ENCODE data around the gene MTPN. TPM values are rescaled to one million over a fixed set of nuclear protein-coding genes. Genes with fewer than 3 reads are reported as not detected.

MTPN gene
- total and polyA plus RNA-seq, 12 donors = 16.7 to 116 (median 86.9) TPM

GRCh38 chr7:135964791-135965190, 12.4 kb downstream of the MTPN start:
- WGBS, 4 donors = 89 to 100% (median 91%) methylated on average over 1 of the region's 1 CpG
- Histone ChIP-seq H3K4me3 (no peak overlapping the region), H3K27me3 (no peaks in the 10 kb centered on the region), H3K9me3 (replicated peaks in 1 of 3) (no peaks in the 10 kb centered on the region), H3K4me1 (replicated peaks in 1 of 2) (peaks cover 0 to 34% of the 10 kb centered on the region in 2 donors), H3K27ac (peak overlapping the region in 1 of 5 donors; percentile 1), H3K36me3 (replicated peaks in 1 of 2) (no peaks in the 10 kb centered on the region)
- DNase-seq = no peak
- TF ChIP-seq CTCF (IDR thresholded peaks at IDR 0.05) (no peak), POLR2A (IDR thresholded peaks at IDR 0.05) (no peak)
- intact Hi-C loops (cut with DNase I) = no loop called here

GRCh38 chr7:135964274-135964673, 12.9 kb downstream of the MTPN start:
- Histone ChIP-seq H3K9me3 (replicated peaks in 1 of 3) (no peaks in the 10 kb centered on the region), H3K36me3 (replicated peaks in 1 of 2) (no peaks in the 10 kb centered on the region), H3K27me3 (no peaks in the 10 kb centered on the region), H3K27ac (peak overlapping the region in 1 of 5 donors; percentile 1), H3K4me1 (replicated peaks in 1 of 2) (peaks cover 0 to 37% of the 10 kb centered on the region in 2 donors), H3K4me3 (no peak overlapping the region)
- intact Hi-C loops (cut with DNase I) = no loop called here
- no peak for DNase-seq
- TF ChIP-seq POLR2A (IDR thresholded peaks at IDR 0.05) (no peak), CTCF (IDR thresholded peaks at IDR 0.05) (no peak)
- 30 to 49% (median 33%) methylated on average over 2 of the region's 2 CpGs for WGBS, 4 donors

- intact Hi-C loops (cut with DNase I) = no loop called here
- no peak overlapping the region for H3K4me3 ChIP-seq
- TF ChIP-seq POLR2A (IDR thresholded peaks at IDR 0.05) (no peak), CTCF (IDR thresholded peaks at IDR 0.05) (no peak)
- no peaks in the 10 kb centered on the region for H3K36me3 ChIP-seq (replicated peaks in 1 of 2)
- no peaks in the 10 kb centered on the region for H3K27me3 ChIP-seq
- no peak overlapping the region for H3K27ac ChIP-seq
- 94 to 97% (median 95%) methylated on average over 4 of the region's 4 CpGs for WGBS, 4 donors
- H3K9me3 ChIP-seq (replicated peaks in 1 of 3) = no peaks in the 10 kb centered on the region
- H3K4me1 ChIP-seq (replicated peaks in 1 of 2) = peaks cover 0 to 37% of the 10 kb centered on the region in 2 donors
- no peak for DNase-seq
Measured at GRCh38 chr7:135962802-135963201, 14.4 kb downstream of the MTPN start.

- TF ChIP-seq CTCF (IDR thresholded peaks at IDR 0.05) (no peak), POLR2A (IDR thresholded peaks at IDR 0.05) (no peak)
- Histone ChIP-seq H3K27ac (no peak overlapping the region), H3K36me3 (replicated peaks in 1 of 2) (no peaks in the 10 kb centered on the region), H3K4me3 (no peak overlapping the region), H3K27me3 (no peaks in the 10 kb centered on the region), H3K9me3 (replicated peaks in 1 of 3) (no peaks in the 10 kb centered on the region), H3K4me1 (replicated peaks in 1 of 2) (peaks cover 0 to 35% of the 10 kb centered on the region in 2 donors)
- WGBS, 4 donors = 85 to 90% (median 87%) methylated on average over 6 of the region's 6 CpGs
- intact Hi-C loops (cut with DNase I) = no loop called here
- DNase-seq = no peak
Measured at GRCh38 chr7:135960709-135961451, 16.3 kb downstream of the MTPN start.
